A673 (cell line): ENCODE results near the gene TCIRG1. TPM values are rescaled to one million over a fixed set of nuclear protein-coding genes. Genes with fewer than 3 reads are reported as not detected.

ENCODE experiments used
- BruUV-seq: library from RNA; stranded (reverse); fragments of 400-500 nt; replicated peaks from 2 replicates; lab custom pipeline; 2021; lab: Mats Ljungman, UMichigan
- CTCF ChIA-PET: fragments of 300-600 bp; sonication (Branson Sonifier 250); formaldehyde crosslinking; loops from one replicate; lab custom pipeline; 2022; ENCODE audit warnings: antibody characterized with exemption; lab: Charles Lee
- POLR2A ChIA-PET: fragments of 300-600 bp; sonication (Branson Sonifier 250); formaldehyde crosslinking; loops from one replicate; lab custom pipeline; 2022; ENCODE audit warnings: antibody characterized with exemption; ENCODE audit not compliant: low non-redundant PET; lab: Charles Lee
- DNase-seq: peaks from one replicate; pipeline ENCODE4 v3.0.0-alpha.2; 2015; ENCODE audit warnings: low spot score
- H3K27ac ChIP-seq: fragments of 200-600 bp; sonication (generic); 2 replicates; pipeline ENCODE4 v1.5.1; 2016; ENCODE audit warnings: mixed run types, low read depth, mild to moderate bottlenecking, mixed read lengths, antibody characterized with exemption, low read length; ENCODE audit not compliant: poor library complexity, severe bottlenecking
- H3K27me3 ChIP-seq: fragments of 200-600 bp; sonication (generic); replicated peaks from 2 replicates; pipeline ENCODE4 v1.6.1; 2017; ENCODE audit warnings: mixed run types, low read depth, mild to moderate bottlenecking, mixed read lengths, antibody characterized with exemption, low read length; ENCODE audit not compliant: insufficient read depth, poor library complexity
- H3K36me3 ChIP-seq: fragments of 200-600 bp; sonication (generic); 2 replicates; pipeline ENCODE4 v1.6.1; 2016; ENCODE audit warnings: mixed run types, mild to moderate bottlenecking, mixed read lengths, antibody characterized with exemption, low read length; ENCODE audit not compliant: insufficient read depth, poor library complexity, severe bottlenecking
- H3K4me1 ChIP-seq: fragments of 200-600 bp; sonication (generic); 2 replicates; pipeline ENCODE4 v1.6.1; 2017; ENCODE audit warnings: mixed run types, mild to moderate bottlenecking, mixed read lengths, antibody characterized with exemption, low read length; ENCODE audit not compliant: insufficient read depth, poor library complexity, severe bottlenecking
- H3K4me3 ChIP-seq: fragments of 200-600 bp; sonication (generic); 2 replicates; pipeline ENCODE4 v1.5.1; 2016; ENCODE audit warnings: low read depth, mixed run types, mild to moderate bottlenecking, mixed read lengths, low read length; ENCODE audit not compliant: poor library complexity, severe bottlenecking
- H3K9me3 ChIP-seq: fragments of 200-600 bp; sonication (generic); 2 replicates; pipeline ENCODE4 v1.6.1; 2016; ENCODE audit warnings: mixed run types, low read depth, mild to moderate bottlenecking, mixed read lengths, antibody characterized with exemption, low read length; ENCODE audit not compliant: poor library complexity, severe bottlenecking
- CTCF ChIP-seq: fragments of 300-800, 200-600 bp; sonication (generic); conservative IDR thresholded peaks from 2 replicates; pipeline ENCODE4 v1.5.1; 2017; ENCODE audit warnings: low read depth, mild to moderate bottlenecking, antibody characterized with exemption, low read length, moderate library complexity, mixed read lengths
- EZH2 ChIP-seq: fragments of 200-600 bp; sonication (generic); IDR thresholded peaks from 2 replicates; pipeline ENCODE4 v1.6.1; 2017; ENCODE audit warnings: borderline replicate concordance, low read depth, mild to moderate bottlenecking, mixed read lengths, antibody characterized with exemption, low read length; ENCODE audit not compliant: poor library complexity, severe bottlenecking
- intact Hi-C: fragments of 100-400 bp; cut with micrococcal nuclease; formaldehyde crosslinking; loops from one replicate; pipeline ENCODE4 v1.10.0; 2022; ENCODE audit not compliant: unreplicated experiment
- total RNA-seq: library from RNA; stranded (reverse); gene quantifications from 2 replicates; pipeline ENCODE4 v1.2.3, GENCODE V29; 2021

TCIRG1 gene
- total RNA-seq, 1 experiment from 2014 or later: 15.0 TPM

DNA sequence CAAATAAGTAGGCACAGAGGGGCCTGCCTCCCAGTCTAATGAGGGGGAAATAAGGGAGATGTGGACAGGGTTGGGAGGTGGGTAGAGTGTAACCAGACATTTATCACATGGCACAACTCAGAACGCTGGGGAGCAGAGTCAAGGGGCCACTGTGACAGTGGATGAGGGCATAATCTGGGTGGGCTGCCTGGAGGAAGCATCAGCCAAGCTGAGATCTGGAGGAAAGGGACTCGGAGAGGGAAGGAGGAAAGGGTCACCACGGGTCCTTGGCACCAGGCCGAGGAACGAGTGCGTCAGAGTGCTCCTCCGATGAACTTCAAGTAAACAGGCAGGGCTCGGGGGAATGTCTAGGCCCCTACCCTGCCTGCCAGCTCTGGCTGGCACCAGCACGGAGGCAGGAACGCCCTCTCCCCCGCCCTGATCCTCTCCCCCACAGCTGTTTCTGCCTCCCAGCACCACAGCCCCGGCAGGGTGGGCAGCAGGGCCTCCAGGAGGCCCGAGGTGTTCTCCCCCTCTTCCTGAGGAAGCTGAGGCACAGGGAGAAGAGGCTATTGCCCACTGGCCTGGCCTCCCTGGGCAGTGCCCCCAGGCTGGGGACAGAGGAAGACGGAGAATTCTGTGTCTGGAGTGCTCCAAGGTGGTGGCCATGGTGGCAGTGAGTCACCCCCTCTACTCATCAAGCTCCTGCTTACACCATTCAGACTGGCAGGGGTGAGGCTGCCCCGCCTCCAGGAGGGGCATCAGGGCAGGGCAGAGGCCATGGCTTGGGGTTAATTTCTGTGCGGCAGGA, 24.5 kb upstream of the TCIRG1 start:
- no peaks in the 10 kb centered on the region for H3K4me1 ChIP-seq
- TF ChIP-seq EZH2: no peak
- TF ChIP-seq CTCF: no peak
- H3K36me3 ChIP-seq: no peaks in the 10 kb centered on the region
- no TSS peak for BruUV-seq
- ChIA-PET POLR2A (no interaction called here), CTCF (no interaction called here)
- intact Hi-C loops: no loop called here
- no peak overlapping the region for H3K4me3 ChIP-seq
- DNase-seq: no peak
- no peaks in the 10 kb centered on the region for H3K9me3 ChIP-seq
- H3K27ac ChIP-seq: no peak overlapping the region
- H3K27me3 ChIP-seq: no peaks in the 10 kb centered on the region

GRCh38 chr11:68014947-68015447, 23.8 kb upstream of the TCIRG1 start:
- Histone ChIP-seq H3K36me3 (no peaks in the 10 kb centered on the region), H3K9me3 (no peaks in the 10 kb centered on the region), H3K27ac (no peak overlapping the region), H3K27me3 (no peaks in the 10 kb centered on the region), H3K4me3 (no peak overlapping the region), H3K4me1 (no peaks in the 10 kb centered on the region)
- intact Hi-C loops: no loop called here
- CTCF ChIA-PET: no interaction called here
- no peak for TF ChIP-seq CTCF
- TF ChIP-seq EZH2: no peak
- DNase-seq: no peak
- POLR2A ChIA-PET: no interaction called here
- no TSS peak for BruUV-seq

DNA sequence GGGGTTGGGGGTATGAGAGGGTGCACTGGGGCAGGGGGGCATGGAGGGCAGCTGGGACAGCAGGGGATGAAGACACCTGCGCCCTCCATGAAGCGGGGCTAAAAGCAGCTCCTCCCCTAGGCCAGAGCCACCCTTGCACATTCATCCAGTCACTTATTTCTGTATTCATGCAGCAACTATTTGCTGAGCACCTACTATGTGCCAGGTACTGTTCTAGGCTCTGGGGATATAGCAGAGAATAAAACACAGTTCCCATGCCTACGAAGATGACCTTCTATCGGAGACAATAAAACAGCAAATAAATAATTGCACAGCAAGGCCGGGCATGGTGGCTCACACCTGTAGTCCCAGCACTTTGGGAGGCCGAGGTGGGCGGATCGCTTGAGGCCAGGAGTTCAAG, 23.4 kb upstream of the TCIRG1 start:
- intact Hi-C loops: no loop called here
- no TSS peak for BruUV-seq
- POLR2A ChIA-PET: no interaction called here

More for the DNA sequence above, 23.4 kb upstream of the TCIRG1 start:
- no peak overlapping the region for H3K4me3 ChIP-seq
- no peaks in the 10 kb centered on the region for H3K36me3 ChIP-seq
- TF ChIP-seq CTCF: no peak
- TF ChIP-seq EZH2: no peak
- no peaks in the 10 kb centered on the region for H3K27me3 ChIP-seq
- CTCF ChIA-PET: no interaction called here
- DNase-seq: no peak
- no peaks in the 10 kb centered on the region for H3K4me1 ChIP-seq
- H3K27ac ChIP-seq: no peak overlapping the region
- no peaks in the 10 kb centered on the region for H3K9me3 ChIP-seq
